Astrocyte (in vitro differentiated cells and primary cell): ENCODE measurements around the gene DMXL2. TPM values are rescaled to one million over a fixed set of nuclear protein-coding genes. Genes with fewer than 3 reads are reported as not detected.

ENCODE experiments used
- DNase-seq: peaks from one replicate; pipeline ENCODE4 v3.0.0-alpha.2; 2010; ENCODE audit warnings: low read depth
- FAIRE-seq: peaks from 2 replicates; lab custom pipeline; 2011; peaks lifted over from hg19 to GRCh38; lab: Jason Lieb, UNC
- H2AFZ ChIP-seq: 2 replicates; pipeline ENCODE4 v1.6.0; 2012; ENCODE audit warnings: low read depth, low read length, inconsistent platforms
- H3K27ac ChIP-seq: 2 replicates; pipeline ENCODE4 v1.5.1; 2011; ENCODE audit warnings: low read depth, low read length, inconsistent platforms
- H3K27me3 ChIP-seq: 2 replicates; pipeline ENCODE4 v1.6.0; 2011; ENCODE audit warnings: low read length, inconsistent platforms; ENCODE audit not compliant: insufficient read depth
- H3K36me3 ChIP-seq: 2 replicates; pipeline ENCODE4 v1.5.1; 2011; ENCODE audit warnings: low read length, inconsistent platforms; ENCODE audit not compliant: insufficient read depth
- H3K4me1 ChIP-seq: 2 replicates; pipeline ENCODE4 v1.5.1; 2011; ENCODE audit warnings: low read length, inconsistent platforms; ENCODE audit not compliant: insufficient read depth
- H3K4me2 ChIP-seq: 2 replicates; pipeline ENCODE4 v1.6.0; 2012; ENCODE audit warnings: low read length, inconsistent platforms
- H3K4me3 ChIP-seq: 2 replicates; pipeline ENCODE4 v1.5.1; 2011; ENCODE audit warnings: low read depth, mild to moderate bottlenecking, low read length, inconsistent platforms; ENCODE audit not compliant: insufficient read depth
- H3K79me2 ChIP-seq: 2 replicates; pipeline ENCODE4 v1.6.0; 2012; ENCODE audit warnings: mild to moderate bottlenecking, low read length, inconsistent platforms; ENCODE audit not compliant: insufficient read depth
- H3K9ac ChIP-seq: 2 replicates; pipeline ENCODE4 v1.6.0; 2012; ENCODE audit warnings: mild to moderate bottlenecking, low read length, inconsistent platforms
- H3K9me3 ChIP-seq: 2 replicates; pipeline ENCODE4 v1.5.1; 2012; ENCODE audit warnings: low read depth, mild to moderate bottlenecking, low read length, inconsistent platforms; ENCODE audit not compliant: insufficient read depth
- H4K20me1 ChIP-seq: 2 replicates; pipeline ENCODE4 v1.6.0; 2012; ENCODE audit warnings: low read length, inconsistent platforms; ENCODE audit not compliant: insufficient read depth
- H3K27ac Mint-ChIP-seq: one replicate; pipeline ENCODE4 v1.8.0; 2021; ENCODE audit warnings: mild to moderate bottlenecking, mixed read lengths; ENCODE audit not compliant: unreplicated experiment
- H3K27me3 Mint-ChIP-seq: one replicate; pipeline ENCODE4 v1.8.0; 2021; ENCODE audit warnings: low read depth, mixed read lengths; ENCODE audit not compliant: unreplicated experiment
- H3K36me3 Mint-ChIP-seq: one replicate; pipeline ENCODE4 v1.8.0; 2021; ENCODE audit warnings: low read depth, mixed read lengths; ENCODE audit not compliant: unreplicated experiment
- H3K4me1 Mint-ChIP-seq: one replicate; pipeline ENCODE4 v1.8.0; 2021; ENCODE audit warnings: low read depth, mixed read lengths; ENCODE audit not compliant: unreplicated experiment
- H3K4me3 Mint-ChIP-seq: one replicate; pipeline ENCODE4 v1.8.0; 2021; ENCODE audit warnings: mild to moderate bottlenecking, moderate library complexity, mixed read lengths; ENCODE audit not compliant: unreplicated experiment
- H3K9me3 Mint-ChIP-seq: one replicate; pipeline ENCODE4 v1.8.0; 2021; ENCODE audit warnings: mild to moderate bottlenecking, mixed read lengths; ENCODE audit not compliant: unreplicated experiment
- EZH2 ChIP-seq: IDR thresholded peaks from 2 replicates; pipeline ENCODE4 v1.6.1; 2012; ENCODE audit warnings: mild to moderate bottlenecking, low read length, inconsistent platforms; ENCODE audit not compliant: insufficient read depth
- total RNA-seq: library from RNA; stranded (reverse); gene quantifications from 2 replicates; pipeline ENCODE4 v1.2.1, GENCODE V29; 2021
- TF ChIP-seq, protein P1 (sequence below): IDR thresholded peaks from 2 replicates; pipeline ENCODE4 v1.5.1; 2011; ENCODE audit warnings: low read depth, mild to moderate bottlenecking, inconsistent platforms, low read length, moderate library complexity; ENCODE audit not compliant: insufficient read depth

Gene DMXL2
- total RNA-seq, 1 donor from 2014 or later = 19.0 TPM

DNA sequence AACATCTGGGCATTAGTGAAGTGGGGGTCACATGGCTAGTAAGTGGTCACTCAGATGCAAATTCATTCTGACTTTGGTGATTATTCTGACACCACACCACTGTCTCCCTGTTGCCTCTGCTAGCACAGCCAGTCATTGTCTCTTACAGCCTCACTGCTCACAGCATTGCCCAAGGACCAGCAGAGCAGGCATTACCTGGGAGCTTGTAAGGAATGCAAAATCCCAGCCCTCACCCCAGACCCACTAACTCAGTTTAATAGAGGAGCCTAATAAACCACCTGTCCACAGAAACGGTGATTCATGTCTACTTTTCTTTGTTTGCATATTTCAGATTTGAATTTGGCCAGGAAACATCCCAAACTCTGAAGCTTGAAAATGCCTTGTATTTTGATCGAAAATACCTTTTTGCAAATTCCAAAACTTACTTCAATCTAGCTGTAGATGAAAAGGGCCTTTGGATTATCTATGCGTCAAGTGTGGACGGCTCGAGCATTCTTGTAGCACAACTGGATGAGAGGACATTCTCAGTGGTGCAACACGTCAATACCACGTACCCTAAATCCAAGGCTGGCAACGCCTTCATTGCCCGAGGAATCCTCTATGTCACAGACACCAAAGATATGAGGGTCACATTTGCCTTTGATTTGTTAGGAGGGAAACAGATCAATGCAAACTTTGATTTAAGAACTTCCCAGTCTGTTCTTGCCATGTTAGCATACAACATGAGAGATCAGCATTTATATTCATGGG is 218.4 kb downstream of the DMXL2 start:
- Mint-ChIP-seq H3K9me3 (peaks cover 6% of the 10 kb centered on the region), H3K27ac (no peak overlapping the region), H3K27me3 (peaks cover 17% of the 10 kb centered on the region), H3K4me3 (no peak overlapping the region), H3K4me1 (no peaks in the 10 kb centered on the region), H3K36me3 (no peaks in the 10 kb centered on the region)
- Histone ChIP-seq H3K9me3 (no peaks in the 10 kb centered on the region), H3K4me1 (no peaks in the 10 kb centered on the region), H3K9ac (no peak overlapping the region), H4K20me1 (no peaks in the 10 kb centered on the region), H3K4me2 (no peak overlapping the region), H3K4me3 (no peak overlapping the region), H3K79me2 (no peaks in the 10 kb centered on the region), H3K36me3 (no peaks in the 10 kb centered on the region), H3K27ac (no peak overlapping the region), H2AFZ (no peak overlapping the region), H3K27me3 (peaks cover 15% of the 10 kb centered on the region)
- no peak for DNase-seq
- FAIRE-seq = no peak
- no peak for TF ChIP-seq EZH2

DNA sequence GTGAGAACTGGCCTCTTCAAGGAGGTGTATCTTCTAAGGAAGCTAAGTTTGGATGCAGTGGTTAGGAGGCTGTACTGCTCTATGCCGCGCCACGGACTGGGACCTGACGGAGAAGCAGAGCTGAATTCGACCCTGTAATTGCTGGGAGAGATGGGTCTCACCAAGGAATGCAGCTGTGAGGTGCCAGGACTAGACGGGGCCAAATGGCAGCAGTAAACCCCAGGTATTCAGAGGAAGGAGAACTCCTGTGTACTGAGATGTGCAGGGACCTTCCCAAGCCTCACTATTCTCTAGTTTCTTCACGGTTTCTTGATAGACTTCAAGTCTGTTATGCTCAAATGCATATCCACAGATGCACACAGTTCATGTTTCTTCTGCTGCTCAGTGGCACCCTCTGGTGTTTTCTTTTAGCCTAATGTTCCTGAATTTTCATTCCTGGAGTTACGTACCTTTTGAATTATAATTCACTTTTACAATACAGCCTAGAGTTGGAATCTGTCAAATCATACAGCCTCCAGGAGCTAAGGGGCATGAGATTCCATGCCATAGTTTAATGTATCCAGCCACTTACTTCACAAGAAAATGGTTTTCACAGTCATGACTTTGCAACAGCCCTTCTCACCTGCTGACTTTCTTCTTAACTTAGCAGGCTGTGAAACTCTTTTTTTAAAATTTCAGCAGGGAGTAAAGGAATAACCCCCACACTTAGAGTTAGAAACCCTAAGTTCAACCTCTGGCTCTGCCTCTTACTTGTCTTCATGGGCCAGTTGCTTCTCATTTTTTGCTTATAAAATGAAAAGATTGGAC is 219.3 kb downstream of the DMXL2 start:
- H3K4me1 ChIP-seq = no peaks in the 10 kb centered on the region
- no peaks in the 10 kb centered on the region for H4K20me1 ChIP-seq
- no peaks in the 10 kb centered on the region for H3K36me3 ChIP-seq
- Mint-ChIP-seq H3K27ac (no peak overlapping the region), H3K4me3 (no peak overlapping the region), H3K27me3 (peaks cover 24% of the 10 kb centered on the region), H3K4me1 (no peaks in the 10 kb centered on the region), H3K9me3 (peaks cover 6% of the 10 kb centered on the region), H3K36me3 (no peaks in the 10 kb centered on the region)
- H3K4me2 ChIP-seq = no peak overlapping the region
- H3K79me2 ChIP-seq = no peaks in the 10 kb centered on the region
- no peaks in the 10 kb centered on the region for H3K9me3 ChIP-seq
- TF ChIP-seq EZH2 = no peak
- TF ChIP-seq, protein P1, sequence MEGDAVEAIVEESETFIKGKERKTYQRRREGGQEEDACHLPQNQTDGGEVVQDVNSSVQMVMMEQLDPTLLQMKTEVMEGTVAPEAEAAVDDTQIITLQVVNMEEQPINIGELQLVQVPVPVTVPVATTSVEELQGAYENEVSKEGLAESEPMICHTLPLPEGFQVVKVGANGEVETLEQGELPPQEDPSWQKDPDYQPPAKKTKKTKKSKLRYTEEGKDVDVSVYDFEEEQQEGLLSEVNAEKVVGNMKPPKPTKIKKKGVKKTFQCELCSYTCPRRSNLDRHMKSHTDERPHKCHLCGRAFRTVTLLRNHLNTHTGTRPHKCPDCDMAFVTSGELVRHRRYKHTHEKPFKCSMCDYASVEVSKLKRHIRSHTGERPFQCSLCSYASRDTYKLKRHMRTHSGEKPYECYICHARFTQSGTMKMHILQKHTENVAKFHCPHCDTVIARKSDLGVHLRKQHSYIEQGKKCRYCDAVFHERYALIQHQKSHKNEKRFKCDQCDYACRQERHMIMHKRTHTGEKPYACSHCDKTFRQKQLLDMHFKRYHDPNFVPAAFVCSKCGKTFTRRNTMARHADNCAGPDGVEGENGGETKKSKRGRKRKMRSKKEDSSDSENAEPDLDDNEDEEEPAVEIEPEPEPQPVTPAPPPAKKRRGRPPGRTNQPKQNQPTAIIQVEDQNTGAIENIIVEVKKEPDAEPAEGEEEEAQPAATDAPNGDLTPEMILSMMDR = peak; percentile 78
- FAIRE-seq (peak; percentile 50), DNase-seq (peak; percentile 19)
- no peak overlapping the region for H3K4me3 ChIP-seq
- no peak overlapping the region for H2AFZ ChIP-seq
- no peak overlapping the region for H3K27ac ChIP-seq
- H3K9ac ChIP-seq = no peak overlapping the region
- peaks cover 21% of the 10 kb centered on the region for H3K27me3 ChIP-seq

- H3K4me3 ChIP-seq = no peak overlapping the region
- H3K27me3 ChIP-seq = peaks cover 29% of the 10 kb centered on the region
- no peaks in the 10 kb centered on the region for H3K36me3 ChIP-seq
- H3K4me1 ChIP-seq = no peaks in the 10 kb centered on the region
- no peak overlapping the region for H3K4me2 ChIP-seq
- no peak overlapping the region for H3K27ac ChIP-seq
- no peaks in the 10 kb centered on the region for H3K79me2 ChIP-seq
- Mint-ChIP-seq H3K9me3 (peaks cover 6% of the 10 kb centered on the region), H3K4me3 (no peak overlapping the region), H3K4me1 (no peaks in the 10 kb centered on the region), H3K36me3 (no peaks in the 10 kb centered on the region), H3K27ac (no peak overlapping the region), H3K27me3 (peaks cover 31% of the 10 kb centered on the region)
- H2AFZ ChIP-seq = no peak overlapping the region
- DNase-seq (no peak), FAIRE-seq (no peak)
- no peaks in the 10 kb centered on the region for H4K20me1 ChIP-seq
- no peak for TF ChIP-seq EZH2
- TF ChIP-seq, protein P1 = peak; percentile 57
- H3K9me3 ChIP-seq = no peaks in the 10 kb centered on the region
- no peak overlapping the region for H3K9ac ChIP-seq
These were observed 220.6 kb downstream of the DMXL2 start for GRCh38 chr15:51401872-51402517.
